Calu3 (cell line): ENCODE measurements around the gene PINLYP. TPM values are rescaled to one million over a fixed set of nuclear protein-coding genes. Genes with fewer than 3 reads are reported as not detected.

Source experiments
- BruUV-seq: library from RNA; stranded (reverse); fragments of 400-500 nt; replicated peaks from 2 replicates; lab custom pipeline; 2021; lab: Mats Ljungman, UMichigan
- CTCF ChIA-PET: fragments of 300-600 bp; sonication (Branson Sonifier 250); formaldehyde crosslinking; loops from one replicate; lab custom pipeline; 2022; ENCODE audit warnings: antibody characterized with exemption; lab: Charles Lee
- DNase-seq: peaks from one replicate; pipeline ENCODE4 v3.0.0; 2022
- H3K27ac Mint-ChIP-seq: one replicate; pipeline ENCODE4 v1.8.0; 2022; ENCODE audit warnings: mixed read lengths; ENCODE audit not compliant: unreplicated experiment
- H3K27me3 Mint-ChIP-seq: one replicate; pipeline ENCODE4 v1.8.0; 2022; ENCODE audit warnings: mixed read lengths; ENCODE audit not compliant: unreplicated experiment
- H3K36me3 Mint-ChIP-seq: one replicate; pipeline ENCODE4 v1.8.0; 2022; ENCODE audit warnings: mild to moderate bottlenecking, moderate library complexity, mixed read lengths; ENCODE audit not compliant: insufficient read depth, unreplicated experiment
- H3K4me1 Mint-ChIP-seq: one replicate; pipeline ENCODE4 v1.8.0; 2022; ENCODE audit warnings: mild to moderate bottlenecking, low read depth, mixed read lengths; ENCODE audit not compliant: unreplicated experiment
- H3K4me3 Mint-ChIP-seq: one replicate; pipeline ENCODE4 v1.8.0; 2022; ENCODE audit warnings: mild to moderate bottlenecking, low read depth, moderate library complexity, mixed read lengths; ENCODE audit not compliant: unreplicated experiment
- H3K9me3 Mint-ChIP-seq: one replicate; pipeline ENCODE4 v1.8.0; 2022; ENCODE audit warnings: low read depth, mixed read lengths; ENCODE audit not compliant: unreplicated experiment
- CTCF ChIP-seq: fragments of 200-600 bp; IDR thresholded peaks from one replicate; pipeline ENCODE4 v1.8.0; 2022; ENCODE audit warnings: antibody characterized with exemption; ENCODE audit not compliant: unreplicated experiment
- intact Hi-C: fragments of 100-400 bp; cut with micrococcal nuclease; formaldehyde crosslinking; loops from one replicate; pipeline ENCODE4 v1.10.0; 2022; ENCODE audit not compliant: unreplicated experiment
- total RNA-seq: library from RNA; stranded (reverse); gene quantifications from 2 replicates; pipeline ENCODE4 v1.2.3, GENCODE V29; 2022

Gene PINLYP
- total RNA-seq, 1 experiment from 2014 or later, result 0.17 TPM

- H3K4me3 Mint-ChIP-seq, result peak within 1 kb of the TSS; percentile 94
- intact Hi-C loops, result no loop called here
- H3K4me1 Mint-ChIP-seq, result peaks cover 13% of the 10 kb centered on the region
- no peaks in the 10 kb centered on the region for H3K27me3 Mint-ChIP-seq
- no peak for TF ChIP-seq CTCF
- H3K36me3 Mint-ChIP-seq, result peaks cover 25% of the 10 kb centered on the region
- TSS peak; percentile 73 for BruUV-seq
- H3K27ac Mint-ChIP-seq, result peak within 1 kb of the TSS; percentile 84
- peak; percentile 85 for DNase-seq
- CTCF ChIA-PET, result interaction anchor here (0.5 kb wide), 1 partner anchor 104 kb away, joined by 3 read pairs; no protein-coding TSS in a partner anchor
- H3K9me3 Mint-ChIP-seq, result no peaks in the 10 kb centered on the region
Observed at GRCh38 chr19:43619262-43620060, 43.9 kb downstream of the PINLYP start, which contains the start of gene ZNF428. Gene ZNF428 (minus strand): TSS chr19:43619629. CDS start chr19:43614304, 5,325 bp downstream.

- no peak for TF ChIP-seq CTCF
- intact Hi-C loops, result no loop called here
- DNase-seq, result no peak
- Mint-ChIP-seq H3K4me3 (peak overlapping the region; percentile 94), H3K27me3 (no peaks in the 10 kb centered on the region), H3K4me1 (peaks cover 13% of the 10 kb centered on the region), H3K36me3 (peaks cover 30% of the 10 kb centered on the region), H3K27ac (peak overlapping the region; percentile 84), H3K9me3 (no peaks in the 10 kb centered on the region)
- no TSS peak for BruUV-seq
- CTCF ChIA-PET, result interaction anchor here (0.5 to 0.9 kb wide), 3 partner anchors 31 to 103 kb away, joined by 3 to 4 read pairs (median 3); no protein-coding TSS in a partner anchor
Observed at GRCh38 chr19:43620061-43621001, 44.7 kb downstream of the PINLYP start.

- no peaks in the 10 kb centered on the region for H3K9me3 Mint-ChIP-seq
- H3K36me3 Mint-ChIP-seq, result peaks cover 35% of the 10 kb centered on the region
- CTCF ChIA-PET, result interaction anchor here (0.6 kb wide), 1 partner anchor 87 kb away, joined by 12 read pairs; no protein-coding TSS in a partner anchor
- DNase-seq, result no peak
- no peak overlapping the region for H3K27ac Mint-ChIP-seq
- intact Hi-C loops, result no loop called here
- H3K4me1 Mint-ChIP-seq, result peaks cover 13% of the 10 kb centered on the region
- no peak overlapping the region for H3K4me3 Mint-ChIP-seq
- no peak for TF ChIP-seq CTCF
- no TSS peak for BruUV-seq
- H3K27me3 Mint-ChIP-seq, result no peaks in the 10 kb centered on the region
Observed at GRCh38 chr19:43622070-43622469, 46.5 kb downstream of the PINLYP start.

GRCh38 chr19:43622956-43623355 is 47.4 kb downstream of the PINLYP start:
- Mint-ChIP-seq H3K36me3 (peaks cover 35% of the 10 kb centered on the region), H3K9me3 (no peaks in the 10 kb centered on the region), H3K27ac (no peak overlapping the region), H3K4me3 (no peak overlapping the region), H3K4me1 (peaks cover 13% of the 10 kb centered on the region), H3K27me3 (no peaks in the 10 kb centered on the region)
- BruUV-seq, result no TSS peak
- no peak for DNase-seq
- no peak for TF ChIP-seq CTCF
- intact Hi-C loops, result no loop called here
- CTCF ChIA-PET, result interaction anchor here (0.6 kb wide), 2 partner anchors 32 to 88 kb away, joined by 3 to 12 read pairs; no protein-coding TSS in a partner anchor
